ENCODE results near the gene PLA2G2F.
A peak's percentile ranks its signal among the peaks of the same experiment; 100 is the strongest.

The PLA2G2F gene

GRCh38 chr1:20138961-20139550 is at the start of gene PLA2G2F:
Gene PLA2G2F, plus strand, starts transcription at chr1:20139323. Its CDS starts 105 bp downstream, at chr1:20139428.
- no peak for TF ChIP-seq CTCF (conservative IDR thresholded peaks at IDR 0.05; ENCODE audit: control insufficient read depth, insufficient read depth, low read depth, low read length)
- H3K4me3 ChIP-seq (ENCODE audit: control insufficient read depth, low read depth, low read length): no peak within 1 kb of the TSS
- DNase-seq (ENCODE audit: low read depth): no peak

GRCh38 chr1:20089328-20090077 is 49.6 kb upstream of the PLA2G2F start:
- H3K4me3 ChIP-seq (ENCODE audit: control insufficient read depth, low read depth, low read length): no peak overlapping the region
- TF ChIP-seq CTCF (conservative IDR thresholded peaks at IDR 0.05; ENCODE audit: control insufficient read depth, insufficient read depth, low read depth, low read length): no peak
- DNase-seq (ENCODE audit: low read depth): no peak

- TF ChIP-seq CTCF (conservative IDR thresholded peaks at IDR 0.05; ENCODE audit: control insufficient read depth, insufficient read depth, low read depth, low read length): no peak
- no peak overlapping the region for H3K4me3 ChIP-seq (ENCODE audit: control insufficient read depth, low read depth, low read length)
- DNase-seq (ENCODE audit: low read depth): no peak
Observed at GRCh38 chr1:20090119-20090518, 49.0 kb upstream of the PLA2G2F start.

- no peak for TF ChIP-seq CTCF (conservative IDR thresholded peaks at IDR 0.05; ENCODE audit: control insufficient read depth, insufficient read depth, low read depth, low read length)
- DNase-seq (ENCODE audit: low read depth): no peak
- H3K4me3 ChIP-seq (ENCODE audit: control insufficient read depth, low read depth, low read length): no peak overlapping the region
Observed at GRCh38 chr1:20090641-20091040, 48.5 kb upstream of the PLA2G2F start.

GRCh38 chr1:20093303-20093702 is 45.8 kb upstream of the PLA2G2F start:
- no peak overlapping the region for H3K4me3 ChIP-seq (ENCODE audit: control insufficient read depth, low read depth, low read length)
- no peak for DNase-seq (ENCODE audit: low read depth)
- no peak for TF ChIP-seq CTCF (conservative IDR thresholded peaks at IDR 0.05; ENCODE audit: control insufficient read depth, insufficient read depth, low read depth, low read length)

- TF ChIP-seq CTCF (conservative IDR thresholded peaks at IDR 0.05; ENCODE audit: control insufficient read depth, insufficient read depth, low read depth, low read length): no peak
- DNase-seq (ENCODE audit: low read depth): peak; percentile 66
- H3K4me3 ChIP-seq (ENCODE audit: control insufficient read depth, low read depth, low read length): no peak overlapping the region
Observed at GRCh38 chr1:20093940-20094391, 45.2 kb upstream of the PLA2G2F start.
